SHP77 (cell line): ENCODE results near the gene SOCS4.
"Not testable (repeated sequence)": the region's sequence is repeated elsewhere in the genome, so short reads cannot be mapped to it uniquely, and the experiment has no call there.

Experiments used
- DNase-seq, 2 experiments: peaks; one replicate each; lab custom pipeline; 2025; lab: John Stamatoyannopoulos, UW

The SOCS4 gene

DNA sequence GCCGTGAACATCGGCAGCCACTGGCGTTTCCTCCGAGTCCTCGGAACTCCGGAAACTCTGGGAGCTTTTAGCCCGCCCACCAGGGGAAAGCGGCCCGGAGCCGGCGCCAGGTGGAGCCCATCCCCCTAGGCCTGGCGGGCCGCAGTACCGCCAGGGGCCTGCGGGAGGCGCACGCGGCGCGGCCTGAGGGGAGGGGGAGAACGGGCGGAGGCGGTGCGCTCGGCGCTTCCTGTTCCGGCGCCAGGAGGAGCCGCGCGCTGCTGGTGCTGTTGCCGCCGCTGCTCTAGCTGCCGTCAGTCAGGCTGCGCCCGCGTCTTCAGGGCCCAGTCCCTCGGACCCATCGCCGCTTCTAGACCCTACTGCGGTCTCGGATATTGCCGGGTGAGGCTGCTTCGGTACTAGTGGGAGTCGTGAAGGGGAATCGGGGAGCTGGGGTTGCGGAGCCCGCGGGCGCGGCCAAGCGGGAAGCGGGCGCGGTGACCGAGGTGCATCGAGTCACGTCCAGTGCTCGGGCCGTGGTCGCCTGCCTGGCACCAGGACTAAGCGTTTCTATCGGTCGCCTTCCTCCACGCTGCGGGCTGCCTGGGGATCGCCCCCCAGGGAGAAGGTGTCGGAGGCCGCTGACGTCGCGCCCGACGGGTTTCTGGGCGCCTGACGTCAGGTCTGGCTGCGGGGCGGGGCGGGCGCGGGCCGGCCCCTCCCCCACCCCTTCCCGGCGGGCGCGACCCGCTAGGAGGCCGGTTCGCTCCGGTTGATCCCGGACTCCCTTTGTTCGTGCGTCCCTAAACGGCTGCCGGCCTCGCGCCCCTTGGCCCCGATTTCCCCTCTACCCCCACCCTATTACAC is 24.6 kb downstream of the SOCS4 start, which contains the start of gene MAPK1IP1L:
MAPK1IP1L (plus strand) TSS at position 225 of the 846 bp plus-strand sequence. CDS start 10,037 bp downstream, outside the sequence.
- peak; percentile 85 to 89 for DNase-seq

GRCh38 chr14:55052269-55052930 is 25.4 kb downstream of the SOCS4 start:
- DNase-seq: no peak

- no peak for DNase-seq
Observed at GRCh38 chr14:55053018-55053417, 26.0 kb downstream of the SOCS4 start.

- DNase-seq: no peak
Observed at GRCh38 chr14:55053500-55053899, 26.5 kb downstream of the SOCS4 start.

GRCh38 chr14:55054098-55054497 is 27.1 kb downstream of the SOCS4 start:
- no peak for DNase-seq

DNA sequence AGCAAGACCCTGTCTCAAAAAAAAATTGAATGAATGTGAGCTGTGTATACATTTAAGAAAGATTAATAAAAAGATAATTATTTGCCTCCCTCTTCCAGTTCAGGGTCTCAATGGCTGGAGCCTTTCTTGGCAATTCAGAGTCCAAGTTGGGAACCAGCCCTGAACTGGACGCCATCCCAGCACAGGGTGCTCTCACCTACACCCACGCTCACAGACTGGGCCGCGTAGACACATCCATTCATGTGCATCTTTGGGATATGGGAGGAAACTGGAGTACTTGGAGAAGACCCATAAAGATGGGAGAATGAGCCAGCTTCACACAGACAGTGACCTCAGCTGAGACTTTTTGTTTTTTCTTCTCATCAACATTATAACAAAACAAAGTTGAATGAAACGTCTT is 30.9 kb downstream of the SOCS4 start:
- DNase-seq: no peak

DNA sequence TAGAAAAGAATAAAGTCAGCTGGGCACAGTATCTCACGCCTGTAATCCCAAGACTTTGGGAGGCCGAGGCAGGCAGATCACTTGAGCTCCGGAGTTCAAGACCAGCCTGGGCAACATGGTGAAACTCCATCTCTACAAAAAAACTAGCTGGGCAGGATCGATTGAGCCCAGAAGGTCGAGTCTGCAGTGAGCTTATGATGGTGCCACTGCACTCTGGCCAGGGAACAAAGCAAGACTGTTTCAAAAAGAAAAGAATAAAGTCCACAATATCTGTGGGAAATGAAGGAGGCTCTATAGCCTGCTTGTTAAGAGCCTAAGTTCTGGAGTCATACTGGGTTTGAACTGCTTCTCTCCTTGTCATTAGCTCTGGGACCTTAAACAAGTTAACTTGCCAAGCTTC is 32.3 kb downstream of the SOCS4 start:
- DNase-seq: no peak

DNA sequence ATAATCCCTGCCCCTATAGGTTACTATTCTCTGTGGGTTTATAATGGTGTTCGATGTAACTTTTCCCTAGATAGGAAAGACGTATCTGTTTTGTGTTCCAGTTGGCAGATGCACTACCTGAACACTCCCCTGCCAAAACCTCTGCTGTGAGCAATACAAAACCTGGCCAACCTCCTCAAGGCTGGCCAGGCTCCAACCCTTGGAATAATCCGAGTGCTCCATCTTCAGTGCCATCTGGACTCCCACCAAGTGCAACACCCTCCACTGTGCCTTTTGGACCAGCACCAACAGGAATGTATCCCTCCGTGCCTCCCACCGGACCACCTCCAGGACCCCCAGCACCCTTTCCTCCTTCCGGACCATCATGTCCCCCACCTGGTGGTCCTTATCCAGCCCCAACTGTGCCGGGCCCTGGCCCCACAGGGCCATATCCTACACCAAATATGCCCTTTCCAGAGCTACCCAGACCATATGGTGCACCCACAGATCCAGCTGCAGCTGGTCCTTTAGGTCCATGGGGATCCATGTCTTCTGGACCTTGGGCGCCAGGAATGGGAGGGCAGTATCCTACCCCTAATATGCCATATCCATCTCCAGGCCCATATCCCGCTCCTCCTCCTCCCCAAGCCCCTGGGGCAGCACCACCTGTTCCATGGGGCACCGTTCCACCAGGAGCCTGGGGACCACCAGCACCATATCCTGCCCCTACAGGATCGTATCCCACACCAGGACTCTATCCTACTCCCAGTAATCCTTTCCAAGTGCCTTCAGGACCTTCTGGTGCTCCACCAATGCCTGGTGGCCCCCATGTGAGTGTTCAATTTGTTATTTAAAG is 35.7 kb downstream of the SOCS4 start:
- no peak for DNase-seq

DNA sequence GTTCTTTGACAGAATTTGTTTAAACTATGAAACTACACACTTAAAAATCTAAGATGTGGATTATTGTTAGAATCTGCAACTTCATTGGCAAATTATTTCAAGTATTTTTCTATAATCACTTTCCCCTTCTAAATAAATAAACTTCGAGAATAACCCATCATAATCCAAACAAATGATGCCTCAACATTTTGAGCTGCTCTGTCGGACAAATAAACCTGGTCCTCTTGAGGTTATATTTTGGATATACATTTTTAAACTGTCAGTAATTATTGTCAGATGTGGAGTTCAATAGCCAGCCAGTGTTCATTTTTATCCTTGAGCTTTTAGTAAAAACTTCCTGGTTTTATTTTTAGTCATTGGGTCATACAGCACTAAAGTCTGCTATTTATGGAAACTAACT is 37.9 kb downstream of the SOCS4 start:
- not testable (repeated sequence) for DNase-seq

- DNase-seq: no peak
Observed at GRCh38 chr14:55065411-55065810, 38.4 kb downstream of the SOCS4 start.

DNA sequence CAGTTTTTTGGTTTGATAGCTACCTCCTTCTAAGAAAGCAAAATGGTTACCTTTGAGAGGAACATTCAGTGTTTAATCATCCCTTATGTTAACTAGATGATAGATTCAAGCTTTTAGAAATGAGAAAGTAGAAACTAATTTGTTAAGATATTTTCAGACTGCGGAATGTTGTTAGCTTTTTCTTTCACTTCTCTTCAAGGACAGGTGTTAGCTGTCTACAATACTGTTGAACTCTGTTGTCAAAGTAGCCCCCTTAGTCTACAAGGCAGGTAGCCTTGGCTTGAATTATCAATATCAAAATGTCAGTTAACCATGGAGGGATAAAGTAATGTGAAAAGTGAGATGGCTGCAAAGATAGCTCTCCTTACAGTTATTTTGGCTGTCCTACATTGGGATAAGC is 39.2 kb downstream of the SOCS4 start:
- no peak for DNase-seq

DNA sequence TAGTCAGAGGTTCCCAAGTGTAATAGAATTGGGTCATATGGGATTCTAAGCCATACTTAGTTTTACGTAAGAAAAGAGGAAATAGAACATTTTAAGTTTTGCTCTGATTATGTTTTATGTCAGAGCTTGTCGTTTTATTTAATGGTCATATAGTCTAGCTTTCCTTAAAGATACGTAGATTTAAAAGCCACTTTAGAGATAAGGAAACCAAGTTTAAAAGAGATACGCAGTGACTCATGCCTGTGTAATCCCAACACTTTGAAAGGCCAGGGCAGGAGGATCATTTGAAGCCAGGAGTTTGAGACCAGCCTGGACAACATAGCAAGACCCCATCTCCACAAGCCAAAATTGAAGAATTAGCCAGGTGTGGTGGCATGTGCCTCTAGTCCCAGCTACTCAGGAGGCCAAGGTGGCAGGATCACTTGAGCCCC is 44.0 kb downstream of the SOCS4 start:
- DNase-seq: no peak

DNA sequence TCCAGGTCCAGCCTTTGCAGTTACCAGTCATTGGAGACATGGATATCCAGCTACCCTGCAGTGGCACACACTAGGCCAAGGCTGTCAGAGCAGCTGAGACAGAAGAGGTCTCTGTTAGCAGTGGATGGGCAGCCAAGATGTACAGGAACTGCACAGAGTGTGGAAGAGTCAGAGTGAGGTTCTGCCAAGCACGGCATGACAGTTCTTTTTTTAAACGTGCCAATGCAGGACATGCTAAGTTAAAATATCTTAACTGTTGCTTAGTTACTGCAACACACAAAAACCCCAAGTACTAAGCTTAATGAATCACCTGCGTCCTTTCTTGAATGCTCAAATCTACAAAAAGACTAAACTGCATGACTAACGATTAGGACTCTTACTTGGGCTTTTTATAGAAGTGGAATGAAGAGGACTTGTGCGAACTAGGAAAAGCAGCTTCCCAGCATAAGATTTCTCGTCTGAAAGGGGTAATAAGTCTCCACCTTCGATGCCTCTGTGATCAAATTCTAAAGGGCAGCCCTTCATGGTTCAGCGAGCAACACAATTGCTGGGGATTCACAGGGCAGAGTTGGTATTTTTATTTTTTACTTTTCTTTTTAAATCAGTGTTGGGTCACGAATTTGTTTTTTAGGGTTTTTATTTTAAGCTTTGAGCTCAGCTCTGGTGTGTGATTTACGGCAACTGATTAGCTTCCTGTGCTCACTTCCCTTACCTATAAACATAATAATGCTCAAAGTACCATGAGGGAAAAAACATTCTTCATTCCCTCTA is 45.0 kb downstream of the SOCS4 start:
- no peak for DNase-seq

DNA sequence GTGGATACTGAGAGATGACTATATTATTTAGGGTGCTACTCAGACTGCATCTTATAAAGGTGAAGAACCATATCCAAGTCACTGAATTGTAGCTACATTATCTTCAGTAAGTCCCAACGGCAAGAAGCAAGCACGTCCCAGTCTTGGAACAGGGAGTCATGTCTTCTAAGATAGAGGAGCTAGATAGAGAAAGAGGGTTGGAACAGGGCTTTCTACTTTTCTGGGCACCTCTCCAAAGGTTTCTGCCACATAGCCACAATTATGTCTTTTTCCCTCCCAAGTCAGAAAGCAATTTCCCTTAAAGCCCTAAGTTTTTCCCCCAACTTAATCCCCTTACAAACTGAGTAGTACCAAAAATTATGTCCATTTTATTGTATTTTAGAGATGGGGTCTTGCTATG is 46.8 kb downstream of the SOCS4 start:
- no peak for DNase-seq

DNA sequence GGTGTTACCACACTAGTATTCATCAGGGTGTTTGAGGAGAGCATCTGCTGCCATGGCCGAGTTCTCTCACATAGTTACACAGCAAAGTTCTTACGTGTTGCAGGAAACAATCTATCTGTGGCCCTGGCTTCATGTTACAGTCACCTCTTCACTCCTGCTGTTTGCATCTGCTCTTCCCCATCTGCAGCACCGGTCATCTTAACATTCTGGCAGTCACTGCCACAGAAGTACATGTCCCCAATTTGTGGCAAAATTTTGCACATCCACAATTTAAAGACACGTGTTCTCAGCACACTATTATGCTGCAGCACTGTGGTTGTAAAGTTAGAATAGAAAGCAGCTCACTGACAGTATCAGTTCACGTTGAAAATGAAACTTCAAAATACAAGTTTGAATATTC is 47.6 kb downstream of the SOCS4 start:
- DNase-seq: no peak

DNA sequence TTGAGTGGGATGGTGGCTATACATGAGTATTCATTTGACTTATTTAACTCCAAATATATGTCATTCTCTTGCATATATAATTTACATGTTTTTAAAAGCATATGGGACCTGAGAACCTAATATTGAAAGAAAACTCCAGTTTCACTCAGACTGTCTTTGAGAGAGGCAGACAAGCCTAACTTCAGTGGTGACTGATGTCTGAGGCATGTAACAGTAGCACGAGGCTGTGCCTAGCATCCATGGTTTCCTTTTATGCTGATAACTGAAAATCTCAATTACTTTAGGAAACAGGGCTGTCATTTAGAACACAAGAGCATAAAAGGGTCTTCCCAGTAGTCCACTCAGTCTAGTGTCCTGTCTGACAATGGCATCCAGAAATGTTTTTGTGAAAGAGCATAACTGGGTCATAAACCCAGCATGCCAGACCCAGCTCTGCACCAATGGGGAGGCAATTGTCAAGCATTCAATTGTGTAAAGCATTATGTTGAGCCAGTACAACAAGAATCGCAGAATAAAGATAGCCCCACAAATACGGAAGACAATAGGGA is 48.7 kb downstream of the SOCS4 start:
- no peak for DNase-seq

DNA sequence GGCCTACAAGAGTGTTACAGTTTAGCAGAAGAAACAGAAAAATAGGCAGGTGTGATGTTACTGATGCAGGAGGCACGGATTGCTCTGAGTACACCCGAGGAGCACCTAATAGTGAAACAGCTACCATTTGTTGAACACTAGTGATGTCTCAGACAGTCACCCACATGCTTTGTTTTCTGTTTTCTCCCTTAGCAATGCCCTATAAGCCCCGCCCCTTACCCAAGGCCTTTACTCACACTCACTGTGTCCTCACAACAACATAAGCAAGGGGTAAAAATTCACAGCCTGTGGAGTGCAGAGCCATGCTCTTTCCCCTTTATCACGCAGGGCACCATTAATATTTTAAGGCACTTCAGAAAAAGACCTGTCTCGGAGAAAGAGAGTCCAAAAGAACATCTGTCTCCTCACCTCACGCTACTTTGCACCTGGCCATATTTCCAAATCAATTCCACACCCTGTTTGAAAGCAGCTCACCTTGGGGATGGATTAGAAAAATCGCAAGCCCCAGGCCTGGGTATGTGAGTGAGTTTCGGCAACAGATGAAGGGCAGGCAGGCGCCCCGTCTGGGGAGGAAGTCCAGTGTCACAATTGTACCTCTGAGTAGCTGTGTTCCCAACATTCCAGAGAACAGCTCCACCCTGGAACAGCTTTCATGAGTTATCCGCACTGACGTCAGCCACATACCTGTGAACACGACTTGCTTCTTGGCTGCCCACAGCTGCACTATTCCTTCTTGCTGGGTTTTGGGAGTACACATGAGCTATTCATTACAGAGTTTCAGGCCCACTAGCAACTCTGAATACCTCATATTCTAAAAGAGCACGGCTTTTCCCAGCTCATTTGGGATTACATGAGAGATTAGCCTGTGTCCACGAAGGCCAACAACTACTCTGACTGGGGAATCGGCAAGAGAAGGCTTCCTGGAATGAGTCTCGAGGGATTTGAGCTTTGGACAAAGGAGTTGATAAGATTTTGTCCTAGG is 50.4 kb downstream of the SOCS4 start:
- DNase-seq: no peak

DNA sequence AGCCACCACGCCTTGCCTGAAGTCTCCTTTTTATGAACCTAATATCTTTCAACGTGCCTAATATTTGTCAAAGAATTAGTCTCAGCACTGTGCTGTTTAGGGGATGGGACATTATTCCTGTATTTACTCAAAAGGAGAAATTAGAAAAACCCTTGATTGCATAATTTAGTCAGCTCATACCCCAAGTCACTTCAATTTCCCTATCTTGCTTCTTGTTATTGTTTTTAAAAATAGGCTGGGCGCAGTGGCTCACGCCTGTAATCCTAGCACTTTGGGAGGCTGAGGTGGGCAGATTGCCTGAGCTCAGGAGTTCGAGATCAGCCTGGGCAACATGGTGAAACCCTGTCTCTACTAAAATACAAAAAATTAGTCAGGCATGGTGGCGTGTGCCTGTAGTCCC is 52.9 kb downstream of the SOCS4 start:
- not testable (repeated sequence) for DNase-seq

DNA sequence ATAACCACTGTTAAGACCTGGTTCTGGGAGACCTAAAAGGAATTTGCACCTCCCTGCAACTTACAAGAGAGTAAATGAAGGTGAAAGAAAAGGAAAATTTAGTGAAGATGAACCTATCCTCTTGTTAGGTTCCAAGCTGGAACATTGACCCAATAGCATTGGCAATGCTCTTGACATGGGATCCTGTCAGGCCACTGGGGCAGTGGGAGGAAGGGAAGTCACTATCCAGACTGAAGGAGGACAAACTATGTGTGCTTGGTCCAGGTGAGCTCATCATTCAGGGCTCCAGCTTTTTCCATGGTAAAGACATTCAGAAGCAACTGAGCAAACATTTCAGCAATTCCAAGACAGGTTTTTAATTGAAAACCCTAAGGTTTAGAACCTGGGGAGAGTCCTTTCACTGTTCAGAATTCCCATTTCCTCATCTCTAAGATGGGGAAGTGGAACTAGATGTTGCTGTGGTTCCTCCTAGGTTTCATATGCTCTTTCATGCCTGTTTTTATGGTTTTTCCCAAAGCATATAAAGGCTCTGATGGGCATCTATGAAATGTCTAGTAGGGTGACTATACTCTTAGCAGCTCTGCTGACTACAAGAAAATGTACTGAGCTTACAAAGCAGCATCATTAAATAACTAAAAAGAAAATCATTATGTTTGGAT is 57.5 kb downstream of the SOCS4 start:
- no peak for DNase-seq
